ENCODE results near the gene PLEKHA4. TPM values are rescaled to one million over a fixed set of nuclear protein-coding genes. Genes with fewer than 3 reads are reported as not detected.
"Not testable (repeated sequence)": the region's sequence is repeated elsewhere in the genome, so short reads cannot be mapped to it uniquely, and the experiment has no call there.

Gene PLEKHA4
- polyA plus RNA-seq, 4 donors: 19.8 to 60.5 (median 27.7) TPM

DNA sequence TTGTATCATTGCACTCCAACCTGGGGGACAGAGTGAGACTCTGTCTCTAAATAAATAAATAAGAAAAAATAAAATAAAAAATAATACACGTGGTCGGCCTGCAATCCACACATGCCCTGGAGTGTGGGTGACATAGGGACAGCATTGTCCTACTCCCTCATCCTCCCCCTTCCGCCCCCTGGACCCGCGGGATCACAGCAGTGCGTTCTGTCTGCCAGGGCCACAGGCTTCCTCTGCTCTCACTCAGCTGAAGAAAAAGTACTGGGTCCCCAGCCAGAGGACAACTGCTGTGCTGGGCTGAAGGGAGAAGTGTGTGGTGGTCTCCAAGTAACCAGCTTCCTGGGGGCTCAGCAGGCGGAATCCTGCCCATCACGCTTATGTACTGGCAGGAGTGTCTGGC is 63.9 kb downstream of the PLEKHA4 start:
- DNase-seq (ENCODE audit: low read depth in 4 of 4, low spot score in 3 of 4): no peak

DNA sequence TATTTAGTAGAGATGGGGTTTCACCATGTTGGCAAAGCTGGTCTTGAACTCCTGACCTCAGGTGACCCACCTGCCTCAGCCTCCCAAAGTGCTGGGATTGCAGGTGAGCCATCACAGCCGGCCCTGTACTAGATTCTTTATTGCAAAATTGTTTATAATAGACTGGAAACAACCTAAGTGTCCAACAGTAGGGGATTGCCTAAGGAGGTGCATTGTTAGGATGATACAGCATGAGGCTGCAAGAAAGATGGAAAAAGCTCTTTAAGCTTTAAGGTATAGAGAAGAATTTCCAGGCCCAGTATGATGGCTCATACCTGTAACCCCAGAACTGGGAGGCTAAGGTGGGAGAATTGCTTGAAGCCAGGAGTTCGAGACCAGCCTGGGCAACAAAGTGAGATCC is 65.8 kb downstream of the PLEKHA4 start:
- DNase-seq (ENCODE audit: low read depth in 4 of 4, low spot score in 3 of 4): no peak

- no peak for DNase-seq (ENCODE audit: low read depth in 4 of 4, low spot score in 3 of 4)
Measured at GRCh38 chr19:48799358-48800300, 68.8 kb downstream of the PLEKHA4 start.

- DNase-seq (ENCODE audit: low read depth in 4 of 4, low spot score in 3 of 4): no peak
Measured at GRCh38 chr19:48798937-48799336, 69.5 kb downstream of the PLEKHA4 start.

DNA sequence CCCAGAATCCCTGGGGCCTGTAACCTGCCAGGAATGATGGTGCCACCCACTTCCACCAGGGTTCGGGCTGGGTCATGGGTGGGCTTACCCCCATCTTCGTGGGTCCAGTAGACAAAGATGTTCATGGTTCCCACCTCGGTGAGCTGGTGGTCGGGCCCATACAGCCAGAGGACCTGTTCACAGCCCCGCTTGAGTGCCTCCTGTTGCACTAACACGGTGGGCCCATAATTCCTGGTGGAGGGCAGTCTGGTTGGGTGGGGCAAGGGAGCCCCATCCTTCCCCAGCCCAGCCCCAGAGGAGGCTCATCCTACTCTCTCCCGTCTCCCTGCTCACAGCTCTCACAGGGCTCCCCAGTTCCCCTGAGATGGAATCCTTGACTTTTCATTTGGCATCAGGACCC is 71.3 kb downstream of the PLEKHA4 start:
- no peak for DNase-seq (ENCODE audit: low read depth in 4 of 4, low spot score in 3 of 4)

GRCh38 chr19:48796298-48797083 is 71.9 kb downstream of the PLEKHA4 start:
- DNase-seq (ENCODE audit: low read depth in 4 of 4, low spot score in 3 of 4): no peak

GRCh38 chr19:48795685-48796070 is 72.7 kb downstream of the PLEKHA4 start:
- no peak for DNase-seq (ENCODE audit: low read depth in 4 of 4, low spot score in 3 of 4)

- DNase-seq (ENCODE audit: low read depth in 4 of 4, low spot score in 3 of 4): peak; percentile 88 to 92 (median 90)
Measured at GRCh38 chr19:48795055-48795684, 73.2 kb downstream of the PLEKHA4 start.

- DNase-seq (ENCODE audit: low read depth in 4 of 4, low spot score in 3 of 4): no peak
Measured at GRCh38 chr19:48794291-48794690, 74.1 kb downstream of the PLEKHA4 start.

- DNase-seq (ENCODE audit: low read depth in 4 of 4, low spot score in 3 of 4): no peak
Measured at GRCh38 chr19:48793271-48793670, 75.1 kb downstream of the PLEKHA4 start.

- not testable (repeated sequence) for DNase-seq (ENCODE audit: low read depth in 4 of 4, low spot score in 3 of 4)
Measured at GRCh38 chr19:48787331-48787730, 81.1 kb downstream of the PLEKHA4 start.

Other genes with a start within 250 kb of the PLEKHA4 start
- gene RPL18, start 249.4 kb downstream of the PLEKHA4 start, polyA plus RNA-seq (ENCODE audit: insufficient read length in 4 of 4): 1,000 to 10,000 TPM; 1,033 to 1,349 (median 1,082) TPM
- 10 to 100 TPM in 3 of 4 donors, 1 to 10 TPM in 1; 8.4 to 34.8 (median 17.7) TPM for gene SPHK2, start 249.1 kb downstream of the PLEKHA4 start, polyA plus RNA-seq (ENCODE audit: insufficient read length in 4 of 4)
- gene DBP, start 231.2 kb downstream of the PLEKHA4 start, polyA plus RNA-seq (ENCODE audit: insufficient read length in 4 of 4): 10 to 100 TPM in 3 of 4 donors, 1 to 10 TPM in 1; 9.8 to 17.3 (median 13.9) TPM
- gene CA11, start 222.4 kb downstream of the PLEKHA4 start, polyA plus RNA-seq (ENCODE audit: insufficient read length in 4 of 4): 10 to 100 TPM; 18.2 to 58.7 (median 27.4) TPM
- 1 to 10 TPM in 2 of 4 donors, under 1 TPM in 2; 0.83 to 1.9 (median 1.2) TPM for gene NTN5, start 195.6 kb downstream of the PLEKHA4 start, polyA plus RNA-seq (ENCODE audit: insufficient read length in 4 of 4)
- 1 to 10 TPM; 1.3 to 4.5 (median 2.5) TPM for gene FUT2, start 172.6 kb downstream of the PLEKHA4 start, polyA plus RNA-seq (ENCODE audit: insufficient read length in 4 of 4)
- 10 to 100 TPM in 1 of 4 donors, 1 to 10 TPM in 3; 4.5 to 13.3 (median 8.5) TPM for gene MAMSTR, start 148.9 kb downstream of the PLEKHA4 start, polyA plus RNA-seq (ENCODE audit: insufficient read length in 4 of 4)
- 10 to 100 TPM; 11.5 to 17.3 (median 13.1) TPM for gene RASIP1, start 128.0 kb downstream of the PLEKHA4 start, polyA plus RNA-seq (ENCODE audit: insufficient read length in 4 of 4)
- under 1 TPM; 0.08 to 0.53 (median 0.37) TPM for gene IZUMO1, start 121.7 kb downstream of the PLEKHA4 start, polyA plus RNA-seq (ENCODE audit: insufficient read length in 4 of 4)
- 1 to 10 TPM in 3 of 4 donors, under 1 TPM in 1; 0.67 to 3.5 (median 3.2) TPM for gene FUT1, start 116.0 kb downstream of the PLEKHA4 start, polyA plus RNA-seq (ENCODE audit: insufficient read length in 4 of 4)
- gene FGF21, start 113.1 kb downstream of the PLEKHA4 start, polyA plus RNA-seq (ENCODE audit: insufficient read length in 4 of 4): not detected
- 10 to 100 TPM; 19.5 to 58.6 (median 32.0) TPM for gene BCAT2, start 57.6 kb downstream of the PLEKHA4 start, polyA plus RNA-seq (ENCODE audit: insufficient read length in 4 of 4)
- gene HSD17B14, start 32.1 kb downstream of the PLEKHA4 start, polyA plus RNA-seq (ENCODE audit: insufficient read length in 4 of 4): 10 to 100 TPM in 3 of 4 donors, 1 to 10 TPM in 1; 8.3 to 38.2 (median 26.3) TPM
- 100 to 1,000 TPM in 1 of 4 donors, 10 to 100 TPM in 3; 30.6 to 343 (median 32.6) TPM for gene PPP1R15A, start 3.8 kb upstream of the PLEKHA4 start, polyA plus RNA-seq (ENCODE audit: insufficient read length in 4 of 4)
- 1 to 10 TPM in 3 of 4 donors, under 1 TPM in 1; 0.60 to 1.5 (median 1.3) TPM for gene TULP2, start 30.1 kb upstream of the PLEKHA4 start, polyA plus RNA-seq (ENCODE audit: insufficient read length in 4 of 4)
- gene NUCB1, start 31.7 kb upstream of the PLEKHA4 start, polyA plus RNA-seq (ENCODE audit: insufficient read length in 4 of 4): 100 to 1,000 TPM; 223 to 314 (median 261) TPM
- 1 to 10 TPM; 1.6 to 8.0 (median 6.5) TPM for gene DHDH, start 65.1 kb upstream of the PLEKHA4 start, polyA plus RNA-seq (ENCODE audit: insufficient read length in 4 of 4)
- gene BAX, start 86.3 kb upstream of the PLEKHA4 start, polyA plus RNA-seq (ENCODE audit: insufficient read length in 4 of 4): 10 to 100 TPM; 49.6 to 83.8 (median 71.4) TPM
- gene FTL, start 96.7 kb upstream of the PLEKHA4 start, polyA plus RNA-seq (ENCODE audit: insufficient read length in 4 of 4): 1,000 to 10,000 TPM; 1,558 to 2,525 (median 2,184) TPM
- gene GYS1, start 124.7 kb upstream of the PLEKHA4 start, polyA plus RNA-seq (ENCODE audit: insufficient read length in 4 of 4): 10 to 100 TPM; 24.0 to 50.7 (median 39.6) TPM
- gene RUVBL2, start 125.3 kb upstream of the PLEKHA4 start, polyA plus RNA-seq (ENCODE audit: insufficient read length in 4 of 4): 10 to 100 TPM; 51.0 to 91.7 (median 79.3) TPM
- under 1 TPM in 1 of 4 donors, not detected in 3; 0.47 TPM for gene LHB, start 148.5 kb upstream of the PLEKHA4 start, polyA plus RNA-seq (ENCODE audit: insufficient read length in 4 of 4)
- under 1 TPM in 1 of 4 donors, not detected in 3; 0.26 TPM for gene CGB3, start 155.7 kb upstream of the PLEKHA4 start, polyA plus RNA-seq (ENCODE audit: insufficient read length in 4 of 4)
- gene CGB2, start 163.3 kb upstream of the PLEKHA4 start, polyA plus RNA-seq (ENCODE audit: insufficient read length in 4 of 4): under 1 TPM in 1 of 4 donors, not detected in 3; 0.35 TPM
- not detected for gene CGB1, start 168.3 kb upstream of the PLEKHA4 start, polyA plus RNA-seq (ENCODE audit: insufficient read length in 4 of 4)
- under 1 TPM in 1 of 4 donors, not detected in 3; 0.18 TPM for gene CGB5, start 175.2 kb upstream of the PLEKHA4 start, polyA plus RNA-seq (ENCODE audit: insufficient read length in 4 of 4)
- gene CGB8, start 180.5 kb upstream of the PLEKHA4 start, polyA plus RNA-seq (ENCODE audit: insufficient read length in 4 of 4): under 1 TPM in 2 of 4 donors, not detected in 2; 0.18 to 0.22 TPM
- 1 to 10 TPM in 3 of 4 donors, under 1 TPM in 1; 0.69 to 1.7 (median 1.2) TPM for gene CGB7, start 189.1 kb upstream of the PLEKHA4 start, polyA plus RNA-seq (ENCODE audit: insufficient read length in 4 of 4)
- 1 to 10 TPM; 3.2 to 5.9 (median 4.7) TPM for gene NTF4, start 196.2 kb upstream of the PLEKHA4 start, polyA plus RNA-seq (ENCODE audit: insufficient read length in 4 of 4)
- gene KCNA7, start 204.1 kb upstream of the PLEKHA4 start, polyA plus RNA-seq (ENCODE audit: insufficient read length in 4 of 4): under 1 TPM in 3 of 4 donors, not detected in 1; 0.04 to 0.11 (median 0.05) TPM
- 100 to 1,000 TPM; 254 to 427 (median 319) TPM for gene SNRNP70, start 216.8 kb upstream of the PLEKHA4 start, polyA plus RNA-seq (ENCODE audit: insufficient read length in 4 of 4)
- gene LIN7B, start 245.8 kb upstream of the PLEKHA4 start, polyA plus RNA-seq (ENCODE audit: insufficient read length in 4 of 4): 10 to 100 TPM in 1 of 4 donors, 1 to 10 TPM in 3; 6.4 to 13.3 (median 6.8) TPM

Measured in left renal pelvis (tissue), 4 donors.